PC-9 (cell line): ENCODE data around the gene WNT10A.

ENCODE experiments used
- EZH2 ChIP-seq: fragments of 200-600 bp; sonication (generic); IDR thresholded peaks from 2 replicates; pipeline ENCODE4 v1.8.0; 2017; ENCODE audit warnings: antibody characterized with exemption, low read depth
- TF ChIP-seq, protein P1 (sequence below): fragments of 200-600 bp; sonication (generic); conservative IDR thresholded peaks from 2 replicates; pipeline ENCODE4 v1.6.1; 2017; ENCODE audit warnings: mixed run types, antibody characterized with exemption, mild to moderate bottlenecking, moderate library complexity

DNA sequence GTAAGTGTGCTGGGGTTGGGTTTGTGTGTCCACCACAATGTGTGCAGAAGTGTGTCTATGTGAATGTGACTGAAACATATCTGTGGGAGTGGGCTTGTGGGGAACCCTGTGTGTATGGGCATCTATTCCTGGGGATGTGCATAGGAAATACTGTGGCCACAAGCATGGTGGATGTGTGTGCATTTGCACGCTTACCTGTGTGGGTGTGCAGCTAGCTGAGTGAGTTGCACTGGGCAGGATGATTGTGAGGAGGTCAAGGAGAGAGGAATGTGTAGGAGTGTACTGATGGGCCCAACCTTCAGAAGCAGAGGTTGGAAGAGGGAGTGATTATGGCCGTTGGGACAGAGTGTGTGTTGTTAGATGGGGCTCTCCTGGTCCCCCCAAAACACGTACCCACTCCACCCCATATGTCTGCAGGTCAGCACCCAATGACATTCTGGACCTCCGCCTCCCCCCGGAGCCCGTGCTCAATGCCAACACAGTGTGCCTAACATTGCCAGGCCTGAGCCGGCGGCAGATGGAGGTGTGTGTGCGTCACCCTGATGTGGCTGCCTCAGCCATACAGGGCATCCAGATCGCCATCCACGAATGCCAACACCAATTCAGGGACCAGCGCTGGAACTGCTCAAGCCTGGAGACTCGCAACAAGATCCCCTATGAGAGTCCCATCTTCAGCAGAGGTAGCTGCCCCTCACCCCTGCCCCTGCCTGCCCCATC is 1.2 kb downstream of the WNT10A start:
- TF ChIP-seq, protein P1, sequence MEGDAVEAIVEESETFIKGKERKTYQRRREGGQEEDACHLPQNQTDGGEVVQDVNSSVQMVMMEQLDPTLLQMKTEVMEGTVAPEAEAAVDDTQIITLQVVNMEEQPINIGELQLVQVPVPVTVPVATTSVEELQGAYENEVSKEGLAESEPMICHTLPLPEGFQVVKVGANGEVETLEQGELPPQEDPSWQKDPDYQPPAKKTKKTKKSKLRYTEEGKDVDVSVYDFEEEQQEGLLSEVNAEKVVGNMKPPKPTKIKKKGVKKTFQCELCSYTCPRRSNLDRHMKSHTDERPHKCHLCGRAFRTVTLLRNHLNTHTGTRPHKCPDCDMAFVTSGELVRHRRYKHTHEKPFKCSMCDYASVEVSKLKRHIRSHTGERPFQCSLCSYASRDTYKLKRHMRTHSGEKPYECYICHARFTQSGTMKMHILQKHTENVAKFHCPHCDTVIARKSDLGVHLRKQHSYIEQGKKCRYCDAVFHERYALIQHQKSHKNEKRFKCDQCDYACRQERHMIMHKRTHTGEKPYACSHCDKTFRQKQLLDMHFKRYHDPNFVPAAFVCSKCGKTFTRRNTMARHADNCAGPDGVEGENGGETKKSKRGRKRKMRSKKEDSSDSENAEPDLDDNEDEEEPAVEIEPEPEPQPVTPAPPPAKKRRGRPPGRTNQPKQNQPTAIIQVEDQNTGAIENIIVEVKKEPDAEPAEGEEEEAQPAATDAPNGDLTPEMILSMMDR: no peak
- TF ChIP-seq EZH2: no peak
